SU-DHL-6 (cell line): ENCODE data around the gene YPEL4.

Source experiments
- H2AFZ ChIP-seq: fragments of 200-600 bp; sonication (generic); 2 replicates; pipeline ENCODE4 v1.6.1; 2014; ENCODE audit warnings: low read depth, mild to moderate bottlenecking, moderate library complexity, mixed read lengths, antibody characterized with exemption, low read length; ENCODE audit not compliant: severe bottlenecking
- H3F3A ChIP-seq: fragments of 200-600 bp; shearing (Covaris generic); 2 replicates; pipeline ENCODE4 v1.6.0; 2016; ENCODE audit warnings: antibody characterized with exemption, mild to moderate bottlenecking; ENCODE audit not compliant: insufficient read depth
- H3K27ac ChIP-seq: fragments of 200-600 bp; sonication (generic); 2 replicates; pipeline ENCODE4 v1.5.1; 2016; ENCODE audit warnings: low read depth, mild to moderate bottlenecking, low read length, moderate library complexity, mixed read lengths
- H3K27me3 ChIP-seq: fragments of 200-600 bp; sonication (generic), shearing (Covaris generic); 2 replicates; pipeline ENCODE4 v1.6.0; 2014; ENCODE audit warnings: mild to moderate bottlenecking, low read length
- H3K36me3 ChIP-seq: fragments of 200-600 bp; sonication (generic); 2 replicates; pipeline ENCODE4 v1.6.1; 2014; ENCODE audit warnings: mild to moderate bottlenecking, low read length, mixed read lengths
- H3K4me2 ChIP-seq: fragments of 300-600, 200-600 bp; shearing (Covaris generic), sonication (generic); 2 replicates; pipeline ENCODE4 v1.6.0; 2014; ENCODE audit warnings: low read length, low read depth, mild to moderate bottlenecking; ENCODE audit not compliant: poor library complexity, severe bottlenecking
- H3K4me3 ChIP-seq: fragments of 200-600 bp; sonication (generic); 2 replicates; pipeline ENCODE4 v1.5.1; 2014; ENCODE audit warnings: antibody characterized with exemption, low read length, mild to moderate bottlenecking, mixed read lengths; ENCODE audit not compliant: insufficient read depth, poor library complexity, severe bottlenecking
- H3K79me2 ChIP-seq: fragments of 200-600 bp; sonication (generic); 2 replicates; pipeline ENCODE4 v1.6.1; 2014; ENCODE audit warnings: mild to moderate bottlenecking, low read length, moderate library complexity; ENCODE audit not compliant: insufficient read depth
- H3K9ac ChIP-seq: fragments of 200-600 bp; sonication (generic); 2 replicates; pipeline ENCODE4 v1.7.0; 2014; ENCODE audit warnings: mild to moderate bottlenecking, low read length
- H3K9me2 ChIP-seq: fragments of 200-600 bp; sonication (generic); replicated peaks from 2 replicates; pipeline ENCODE4 v1.6.1; 2014; ENCODE audit warnings: low read length; ENCODE audit not compliant: insufficient read depth
- H3K9me3 ChIP-seq: fragments of 200-600 bp; sonication (generic); 2 replicates; pipeline ENCODE4 v1.6.1; 2014; ENCODE audit warnings: low read length, mixed read lengths; ENCODE audit not compliant: insufficient read depth
- H4K20me1 ChIP-seq: fragments of 200-600 bp; sonication (generic); 2 replicates; pipeline ENCODE4 v1.6.1; 2014; ENCODE audit warnings: low read depth, mild to moderate bottlenecking, antibody characterized with exemption, low read length, moderate library complexity, mixed read lengths
- CTCF ChIP-seq: fragments of 200-600 bp; sonication (generic); IDR thresholded peaks from one replicate; pipeline ENCODE4 v1.5.1; 2017; ENCODE audit warnings: antibody characterized with exemption, mild to moderate bottlenecking, low read length, moderate library complexity; ENCODE audit not compliant: insufficient read depth, poor library complexity, severe bottlenecking
- EZH2phosphoT487 ChIP-seq: fragments of 200-600 bp; sonication (generic), shearing (Covaris generic); conservative IDR thresholded peaks from 2 replicates; pipeline ENCODE4 v1.6.1; 2018; ENCODE audit warnings: mild to moderate bottlenecking, antibody characterized with exemption, low read length, moderate library complexity, mixed read lengths

The YPEL4 gene

GRCh38 chr11:57637626-57638004, 12.1 kb downstream of the YPEL4 start:
- H4K20me1 ChIP-seq: no peaks in the 10 kb centered on the region
- no peaks in the 10 kb centered on the region for H3F3A ChIP-seq
- no peaks in the 10 kb centered on the region for H3K36me3 ChIP-seq
- no peak overlapping the region for H3K4me2 ChIP-seq
- H3K27me3 ChIP-seq: no peaks in the 10 kb centered on the region
- H3K27ac ChIP-seq: no peak overlapping the region
- no peak overlapping the region for H3K4me3 ChIP-seq
- H3K9ac ChIP-seq: no peak overlapping the region
- H3K9me3 ChIP-seq: no peaks in the 10 kb centered on the region
- no peaks in the 10 kb centered on the region for H3K79me2 ChIP-seq
- no peak overlapping the region for H2AFZ ChIP-seq
- no peak for TF ChIP-seq EZH2phosphoT487
- no peak for TF ChIP-seq CTCF
- H3K9me2 ChIP-seq: no peaks in the 10 kb centered on the region

GRCh38 chr11:57635246-57635645, 14.5 kb downstream of the YPEL4 start:
- H3K27ac ChIP-seq: no peak overlapping the region
- H4K20me1 ChIP-seq: no peaks in the 10 kb centered on the region
- no peaks in the 10 kb centered on the region for H3F3A ChIP-seq
- TF ChIP-seq EZH2phosphoT487: no peak
- TF ChIP-seq CTCF: no peak
- H3K9me2 ChIP-seq: no peaks in the 10 kb centered on the region
- no peaks in the 10 kb centered on the region for H3K36me3 ChIP-seq
- no peak overlapping the region for H3K9ac ChIP-seq
- no peaks in the 10 kb centered on the region for H3K79me2 ChIP-seq
- H2AFZ ChIP-seq: no peak overlapping the region
- H3K9me3 ChIP-seq: no peaks in the 10 kb centered on the region
- no peak overlapping the region for H3K4me3 ChIP-seq
- no peak overlapping the region for H3K4me2 ChIP-seq
- no peaks in the 10 kb centered on the region for H3K27me3 ChIP-seq

- Histone ChIP-seq H3K9me2 (no peaks in the 10 kb centered on the region), H3K27me3 (no peaks in the 10 kb centered on the region), H3K9ac (no peak overlapping the region), H3K4me3 (no peak overlapping the region), H3K36me3 (no peaks in the 10 kb centered on the region), H4K20me1 (no peaks in the 10 kb centered on the region), H3K27ac (no peak overlapping the region), H2AFZ (no peak overlapping the region), H3K9me3 (no peaks in the 10 kb centered on the region), H3K4me2 (no peak overlapping the region), H3K79me2 (no peaks in the 10 kb centered on the region), H3F3A (no peaks in the 10 kb centered on the region)
- TF ChIP-seq CTCF (no peak), EZH2phosphoT487 (no peak)
Observed at GRCh38 chr11:57634311-57634710, 15.4 kb downstream of the YPEL4 start.
